Pancreas (tissue), 10 donors: ENCODE data around the gene KRTAP20-3. TPM values are rescaled to one million over a fixed set of nuclear protein-coding genes. Genes with fewer than 3 reads are reported as not detected.

Experiments
- ATAC-seq, 4 donors: fragments of 200-7000 bp; cut with Tn5 transposase; one replicate each; pipeline versions ENCODE4 v1.8.0 to v1.9.1; 2020; ENCODE audit warnings: mild to moderate bottlenecking in 4 of 4, moderate library complexity in 4 of 4
- DNase-seq, 6 donors: peaks; one replicate each; pipeline ENCODE4 v3.0.0-alpha.2; 2020
- FAIRE-seq: peaks from 2 replicates; lab custom pipeline; 2012; peaks lifted over from hg19 to GRCh38; lab: Jason Lieb, UNC
- H3K27ac ChIP-seq, 4 donors: fragments of 200-600 bp; sonication (generic); 1 replicate in 3 of 4; 2 replicates in 1 of 4; pipeline versions ENCODE4 v1.5.0 to v1.8.0; 2020
- H3K27me3 ChIP-seq, 4 donors: fragments of 200-600 bp; one replicate each; pipeline ENCODE4 v1.8.0; 2021
- H3K36me3 ChIP-seq, 3 donors: fragments of 200-600 bp; sonication (generic) in 1 of 3; one replicate each; pipeline versions ENCODE4 v1.5.0 to v1.8.0; 2020 to 2021
- H3K4me1 ChIP-seq, 3 donors: fragments of 200-600 bp; one replicate each; pipeline ENCODE4 v1.8.0; 2021
- H3K4me3 ChIP-seq, 4 donors: fragments of 200-600 bp; sonication (generic) in 2 of 4; one replicate each; pipeline versions ENCODE4 v1.5.0 to v1.8.0; 2020 to 2021
- H3K9me3 ChIP-seq, 4 donors: fragments of 200-600 bp; one replicate each; pipeline ENCODE4 v1.8.0; 2021
- CTCF ChIP-seq, 4 donors: fragments of 200-600 bp; sonication (generic) in 3 of 4; IDR thresholded peaks; one replicate each; pipeline versions ENCODE4 v1.5.0 to v1.8.0; 2021; ENCODE audit warnings: antibody characterized with exemption in 4 of 4
- WGBS, 2 donors: extraction: QIAGEN DNeasy Blood & Tissue Kit; methylation state at CpG; one replicate each; pipeline ENCODE4 v1.1.7; 2013; 5-methylcytosine and 5-hydroxymethylcytosine counted together
- intact Hi-C, 3 donors: fragments of 100-400 bp; cut with DNase I; formaldehyde crosslinking; loops; one replicate each; pipeline versions ENCODE4 v1.11.1 to v1.14.2; 2022
- polyA plus RNA-seq, 2 donors: library from polyadenylated mRNA; stranded (reverse); fragments of 200-250 nt; gene quantifications; one replicate each; pipeline ENCODE4 v1.2.3, GENCODE V29; 2013
- total RNA-seq, 6 donors: library from RNA; stranded (reverse); fragmentation: NEBNext Ultra II Directional in 4 of 6; extraction: Animal tissue kit (Norgen Biotek cat#: 25700) in 4 of 6; gene quantifications; one replicate each; pipeline versions ENCODE4 v1.2.1 to v1.2.4, GENCODE V29; 2021 to 2023
- donor health status: healthy with polysubstance abuse.
- donor health status: DM: no; HTN: no; CAD: no; lungs with moderate emphysema.
- donor health status: DM: no; HTN: no; CAD: no.
- donor health status: control.
- donor health status: control.
- donor health status: Bipolar disorder and iron deficiency.
- donor health status: DM: yes; HTN: yes; CAD: no.
- donor health status: DM: no; HTN: no; CAD: no.
- donor health status: DM: no; HTN: no; CAD: no.
- donor health status: DM: yes; HTN: yes; CAD: no.

Gene KRTAP20-3
- total and polyA plus RNA-seq, 8 donors = not detected

GRCh38 chr21:30623362-30623761, 19.3 kb upstream of the KRTAP20-3 start:
- no peaks in the 10 kb centered on the region for H3K36me3 ChIP-seq
- no peak overlapping the region for H3K4me3 ChIP-seq
- TF ChIP-seq CTCF (IDR thresholded peaks at IDR 0.05) = no peak
- H3K9me3 ChIP-seq = no peaks in the 10 kb centered on the region
- H3K27me3 ChIP-seq = no peaks in the 10 kb centered on the region
- WGBS, 2 donors = 73 to 80% methylated on average over 3 of the region's 3 CpGs
- intact Hi-C loops = no loop called here
- FAIRE-seq = no peak
- H3K4me1 ChIP-seq = no peaks in the 10 kb centered on the region
- no peak overlapping the region for H3K27ac ChIP-seq
- no peak for DNase-seq
- ATAC-seq = no peak

GRCh38 chr21:30625449-30626165, 17.1 kb upstream of the KRTAP20-3 start:
- DNase-seq = no peak
- no peak overlapping the region for H3K4me3 ChIP-seq
- TF ChIP-seq CTCF (IDR thresholded peaks at IDR 0.05) = no peak
- H3K36me3 ChIP-seq = no peaks in the 10 kb centered on the region
- H3K9me3 ChIP-seq = no peaks in the 10 kb centered on the region
- no peak for ATAC-seq
- 71 to 72% methylated on average over 4 of the region's 4 CpGs for WGBS, 2 donors
- FAIRE-seq = no peak
- no peaks in the 10 kb centered on the region for H3K4me1 ChIP-seq
- intact Hi-C loops = no loop called here
- H3K27ac ChIP-seq = no peak overlapping the region
- no peaks in the 10 kb centered on the region for H3K27me3 ChIP-seq

DNA sequence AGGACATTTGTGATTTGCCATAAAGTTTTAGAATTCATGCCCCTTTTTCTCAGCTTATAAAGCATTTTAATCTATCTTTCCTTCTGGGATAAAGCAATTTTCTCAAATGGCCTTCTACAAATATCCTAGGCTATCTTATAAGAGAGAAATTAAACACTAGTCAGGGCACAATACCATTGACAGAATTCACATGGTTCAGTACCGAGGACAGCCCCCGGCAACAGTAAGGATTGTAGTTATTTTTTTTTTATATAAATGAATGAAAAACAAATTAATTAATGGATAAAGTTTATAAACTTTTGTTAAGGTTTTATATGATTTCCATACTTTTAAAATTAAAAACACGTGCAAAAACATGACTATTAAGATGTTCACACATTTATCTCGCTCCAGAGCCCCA, 14.6 kb upstream of the KRTAP20-3 start:
- DNase-seq = no peak
- intact Hi-C loops = no loop called here
- no peak for FAIRE-seq
- ATAC-seq = no peak
- Histone ChIP-seq H3K27me3 (no peaks in the 10 kb centered on the region), H3K27ac (no peak overlapping the region), H3K9me3 (no peaks in the 10 kb centered on the region), H3K4me3 (no peak overlapping the region), H3K36me3 (no peaks in the 10 kb centered on the region), H3K4me1 (no peaks in the 10 kb centered on the region)
- no peak for TF ChIP-seq CTCF (IDR thresholded peaks at IDR 0.05)
- WGBS, 2 donors = 68 to 71% methylated on average over 4 of the region's 4 CpGs

- Histone ChIP-seq H3K27ac (no peak overlapping the region), H3K36me3 (no peaks in the 10 kb centered on the region), H3K27me3 (no peaks in the 10 kb centered on the region), H3K4me3 (no peak overlapping the region), H3K4me1 (no peaks in the 10 kb centered on the region), H3K9me3 (no peaks in the 10 kb centered on the region)
- FAIRE-seq = no peak
- 30 to 36% methylated on average over 1 of the region's 1 CpG for WGBS, 2 donors
- DNase-seq = no peak
- intact Hi-C loops = no loop called here
- TF ChIP-seq CTCF (IDR thresholded peaks at IDR 0.05) = no peak
- no peak for ATAC-seq
These were observed 13.5 kb upstream of the KRTAP20-3 start for GRCh38 chr21:30629200-30629599.

GRCh38 chr21:30634906-30635305, 7.8 kb upstream of the KRTAP20-3 start, which contains the start of gene KRTAP20-2:
TSS of gene KRTAP20-2 (plus strand) at chr21:30635206. CDS start at chr21:30635264, 58 bp downstream.
- WGBS, 2 donors = 75 to 92% methylated on average over 1 of the region's 1 CpG
- ATAC-seq = no peak
- DNase-seq = no peak

More at GRCh38 chr21:30634906-30635305, 7.8 kb upstream of the KRTAP20-3 start, which contains the start of gene KRTAP20-2:
- Histone ChIP-seq H3K27me3 (no peaks in the 10 kb centered on the region), H3K4me1 (no peaks in the 10 kb centered on the region), H3K9me3 (no peaks in the 10 kb centered on the region), H3K27ac (no peak within 1 kb of the TSS), H3K4me3 (no peak within 1 kb of the TSS), H3K36me3 (no peaks in the 10 kb centered on the region)
- no peak for TF ChIP-seq CTCF (IDR thresholded peaks at IDR 0.05)
- intact Hi-C loops = no loop called here
- no peak for FAIRE-seq
